GM19239 (cell line): ENCODE results near the gene DEGS2.
"Not testable (repeated sequence)": the region's sequence is repeated elsewhere in the genome, so short reads cannot be mapped to it uniquely, and the experiment has no call there.

Source experiments
- DNase-seq: peaks from one replicate; pipeline ENCODE4 v3.0.0; 2011; ENCODE audit warnings: low spot score; ENCODE audit not compliant: insufficient read length
- FAIRE-seq: peaks from 2 replicates; lab custom pipeline; 2011; peaks lifted over from hg19 to GRCh38; lab: Jason Lieb, UNC

DEGS2 gene

DNA sequence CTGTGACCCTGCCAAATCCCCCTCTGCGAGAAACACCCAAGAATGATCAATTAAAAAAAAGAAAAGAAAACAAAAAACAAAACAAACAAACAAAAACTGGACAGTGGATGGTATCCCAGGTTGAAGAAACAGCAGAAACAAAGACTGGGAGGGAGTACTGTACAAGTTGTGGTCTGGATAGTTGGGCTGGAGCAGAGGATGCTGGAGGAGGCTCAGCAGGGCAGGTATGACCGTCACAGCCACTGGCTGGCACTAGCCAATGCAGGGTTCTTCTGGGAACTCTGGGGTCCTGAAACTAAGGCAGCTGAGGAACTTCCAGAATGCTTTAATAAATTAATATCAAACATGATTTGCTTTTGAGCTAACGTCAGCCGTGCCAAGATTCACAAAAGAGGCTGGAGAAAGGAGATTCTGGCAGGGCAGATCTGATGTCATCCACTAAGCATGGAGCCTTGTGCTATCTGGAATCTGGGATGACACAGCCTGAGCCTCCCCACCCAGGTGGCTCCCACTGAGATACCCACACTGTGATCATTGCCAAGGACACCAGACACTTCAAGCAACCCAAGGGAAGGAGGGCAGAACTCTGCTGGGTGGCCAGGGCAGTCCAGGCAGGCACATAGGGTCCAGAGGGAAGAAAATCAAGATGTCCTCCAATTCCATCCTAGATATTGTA lies 22.6 kb upstream of the DEGS2 start:
- FAIRE-seq, DNase-seq: not testable (repeated sequence)

DNA sequence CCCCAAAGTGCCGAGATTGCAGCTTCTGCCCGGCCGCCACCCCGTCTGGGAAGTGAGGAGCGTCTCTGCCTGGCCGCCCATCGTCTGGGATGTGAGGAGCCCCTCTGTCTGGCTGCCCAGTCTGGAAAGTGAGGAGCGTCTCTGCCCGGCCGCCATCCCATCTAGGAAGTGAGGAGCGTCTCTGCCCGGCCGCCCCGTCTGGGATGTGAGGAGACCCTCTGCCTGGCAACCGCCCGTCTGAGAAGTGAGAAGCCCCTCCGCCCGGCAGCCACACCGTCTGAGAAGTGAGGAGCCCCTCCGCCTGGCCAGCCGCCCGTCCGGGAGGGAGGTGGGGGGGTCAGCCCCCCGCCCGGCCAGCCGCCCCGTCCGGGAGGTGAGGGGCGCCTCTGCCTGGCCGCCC lies 21.2 kb upstream of the DEGS2 start:
- not testable (repeated sequence) for DNase-seq, FAIRE-seq

DNA sequence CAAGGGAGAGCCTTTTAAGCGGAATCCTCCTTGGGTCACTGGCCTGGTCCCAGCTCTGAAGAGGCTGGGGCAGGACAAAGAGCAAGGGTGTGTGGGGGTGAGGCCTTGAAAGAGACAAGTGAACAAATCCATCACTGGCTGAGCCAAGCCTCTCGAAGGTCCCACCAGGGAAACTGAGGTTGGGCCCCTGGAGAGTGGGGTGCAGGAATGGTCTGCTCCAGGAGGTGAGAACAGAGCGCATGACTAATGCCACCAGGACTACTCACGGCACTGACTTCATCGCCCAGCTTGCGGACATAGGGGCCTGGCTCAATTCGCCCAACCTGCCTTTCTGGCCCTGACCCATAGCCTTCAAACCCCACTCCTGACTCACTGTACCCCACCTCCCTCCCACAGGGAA lies 19.2 kb upstream of the DEGS2 start:
- no peak for DNase-seq
- FAIRE-seq: no peak

GRCh38 chr14:100176811-100177327 lies 17.4 kb upstream of the DEGS2 start:
- FAIRE-seq (no peak), DNase-seq (no peak)

GRCh38 chr14:100173353-100173752 lies 13.9 kb upstream of the DEGS2 start:
- DNase-seq (no peak), FAIRE-seq (no peak)

GRCh38 chr14:100172811-100173210 lies 13.4 kb upstream of the DEGS2 start:
- FAIRE-seq (no peak), DNase-seq (no peak)

DNA sequence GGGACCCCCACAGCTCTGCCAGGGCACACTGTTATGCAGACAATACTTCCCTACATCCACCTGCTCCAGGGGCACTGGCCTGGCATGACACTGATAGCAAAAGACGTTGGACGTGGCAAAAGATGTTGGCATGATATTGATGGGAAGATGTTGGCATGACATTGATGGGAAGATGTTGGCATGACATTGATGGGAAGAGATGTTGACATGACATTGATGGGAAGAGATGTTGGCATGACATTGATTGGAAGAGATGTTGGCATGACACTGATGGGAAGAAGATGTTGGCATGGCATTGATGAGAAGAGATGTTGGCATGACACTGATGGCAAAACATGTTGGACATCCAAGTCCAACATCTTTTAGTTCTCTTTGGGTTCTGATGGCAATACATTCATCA lies 11.4 kb upstream of the DEGS2 start:
- FAIRE-seq (no peak), DNase-seq (no peak)

DNA sequence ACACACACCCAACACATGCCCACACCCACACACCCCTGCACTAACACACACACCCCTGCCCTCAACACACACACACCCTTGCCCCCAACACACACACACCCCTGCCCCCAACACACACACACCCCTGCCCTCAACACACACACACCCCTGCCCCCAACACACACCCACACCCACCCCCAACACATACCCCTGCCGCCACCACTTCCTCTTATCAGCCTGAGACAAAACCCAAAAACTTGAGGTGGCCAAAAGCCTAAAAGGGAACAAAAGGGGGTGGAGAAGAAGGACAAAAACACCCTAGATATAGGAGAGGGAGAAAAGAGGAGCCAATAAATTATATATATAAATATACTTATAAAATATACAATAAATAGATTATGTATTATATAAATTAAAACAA lies 9.1 kb upstream of the DEGS2 start:
- DNase-seq: no peak
- no peak for FAIRE-seq

DNA sequence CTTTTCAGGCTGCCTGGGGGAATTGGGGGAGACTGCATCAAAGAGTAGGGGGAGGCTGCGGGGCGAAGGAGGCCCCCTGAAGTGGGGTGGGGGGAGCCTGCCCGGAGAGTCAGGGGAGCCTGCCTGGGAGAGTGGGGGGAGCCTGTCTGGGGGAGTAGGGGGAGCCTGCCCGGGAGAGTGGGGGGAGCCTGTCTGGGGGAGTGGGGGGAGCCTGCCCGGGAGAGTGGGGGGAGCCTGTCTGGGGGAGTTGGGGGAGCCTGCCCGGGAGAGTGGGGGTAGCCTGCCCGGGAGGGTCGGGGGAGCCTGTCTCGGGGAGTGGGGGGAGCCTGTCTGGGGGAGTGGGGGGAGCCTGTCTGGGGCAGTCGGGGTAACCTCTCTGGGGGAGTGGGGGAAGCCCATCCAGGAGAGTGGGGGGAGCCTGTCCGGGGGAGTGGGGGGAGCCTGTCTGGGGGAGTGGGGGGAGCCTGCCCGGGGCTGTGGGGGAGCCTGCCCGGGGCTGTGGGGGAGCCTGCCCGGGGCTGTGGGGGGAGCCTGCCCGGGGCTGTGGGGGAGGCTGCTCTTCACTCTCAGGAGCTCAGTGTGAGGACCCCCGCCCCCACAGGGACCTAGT lies 6.5 kb upstream of the DEGS2 start:
- DNase-seq: no peak
- FAIRE-seq: no peak

DNA sequence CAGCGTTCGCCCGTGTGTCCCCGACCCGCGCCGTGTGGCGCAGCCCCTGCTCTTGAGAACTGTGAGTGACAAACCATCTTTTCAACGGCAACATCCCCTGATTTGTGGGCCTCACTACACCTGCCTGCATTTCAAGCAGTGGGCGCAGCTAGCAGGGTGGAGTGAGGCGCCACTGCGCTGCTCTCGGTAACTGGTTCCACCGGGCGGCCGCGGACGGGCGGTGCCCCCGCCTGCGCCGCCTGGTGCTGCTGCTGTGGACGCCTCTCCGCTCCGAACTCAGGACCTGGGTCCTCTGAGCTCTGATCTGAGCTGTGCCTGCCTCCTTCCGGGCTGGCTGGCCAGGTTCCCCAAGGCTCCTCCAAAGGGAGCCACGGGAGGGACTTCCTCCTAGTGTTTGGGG lies 5.9 kb upstream of the DEGS2 start:
- no peak for DNase-seq

DNA sequence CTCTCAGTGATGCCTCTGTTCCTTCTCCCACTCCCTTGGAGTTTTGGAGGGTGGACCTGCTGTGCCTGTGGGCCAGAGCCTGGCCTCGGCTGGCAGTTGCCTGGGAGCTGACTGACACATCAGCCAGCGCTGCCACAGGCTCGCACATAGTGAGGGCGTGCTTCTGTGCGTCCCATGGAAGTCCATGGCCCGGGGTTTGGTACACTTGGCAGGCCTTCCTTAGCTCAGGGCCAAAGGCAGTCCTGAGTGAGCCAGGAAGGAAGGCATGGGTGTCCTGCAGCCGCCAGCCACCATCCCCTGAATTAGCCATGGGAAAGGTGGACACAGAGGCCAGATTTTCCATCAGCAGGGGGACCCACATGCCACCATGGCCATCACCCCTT lies 1.1 kb upstream of the DEGS2 start:
- DNase-seq: no peak
- FAIRE-seq: no peak

More for the DNA sequence above, 5.9 kb upstream of the DEGS2 start:
- no peak for FAIRE-seq

DNA sequence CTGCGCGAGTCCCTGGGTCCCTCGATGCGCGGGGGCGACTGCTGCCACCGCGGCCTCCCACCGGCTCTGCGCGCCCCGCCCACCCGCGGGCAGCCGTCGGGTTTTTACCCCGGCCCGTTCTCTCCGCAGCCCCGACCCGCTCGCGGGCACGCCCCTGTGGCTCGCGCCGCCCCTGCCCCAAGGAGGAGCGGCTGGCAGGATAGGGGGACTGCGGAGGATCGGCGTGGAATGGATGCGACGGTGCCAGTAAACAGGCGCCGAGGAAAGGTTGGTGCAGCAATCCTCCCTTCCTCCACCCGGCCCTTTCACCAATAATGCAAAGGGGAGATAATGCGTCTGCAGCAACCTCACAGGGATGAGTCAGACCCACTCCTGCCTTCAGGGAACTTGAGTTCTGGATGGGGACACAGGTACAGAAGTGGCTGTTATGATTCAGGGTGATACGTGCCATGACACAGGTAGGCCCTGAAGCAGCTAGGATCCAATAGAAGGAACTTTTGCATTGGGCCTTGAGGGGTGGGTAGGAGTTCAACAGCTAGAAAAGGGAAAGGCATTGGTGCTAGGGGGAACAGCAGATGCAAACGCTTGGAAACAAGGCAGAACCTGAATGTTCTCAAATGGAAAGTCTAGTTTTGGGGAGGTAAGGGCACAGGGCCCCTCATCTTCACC lies 554 bp upstream of the DEGS2 start:
- DNase-seq: no peak
- no peak for FAIRE-seq

DNA sequence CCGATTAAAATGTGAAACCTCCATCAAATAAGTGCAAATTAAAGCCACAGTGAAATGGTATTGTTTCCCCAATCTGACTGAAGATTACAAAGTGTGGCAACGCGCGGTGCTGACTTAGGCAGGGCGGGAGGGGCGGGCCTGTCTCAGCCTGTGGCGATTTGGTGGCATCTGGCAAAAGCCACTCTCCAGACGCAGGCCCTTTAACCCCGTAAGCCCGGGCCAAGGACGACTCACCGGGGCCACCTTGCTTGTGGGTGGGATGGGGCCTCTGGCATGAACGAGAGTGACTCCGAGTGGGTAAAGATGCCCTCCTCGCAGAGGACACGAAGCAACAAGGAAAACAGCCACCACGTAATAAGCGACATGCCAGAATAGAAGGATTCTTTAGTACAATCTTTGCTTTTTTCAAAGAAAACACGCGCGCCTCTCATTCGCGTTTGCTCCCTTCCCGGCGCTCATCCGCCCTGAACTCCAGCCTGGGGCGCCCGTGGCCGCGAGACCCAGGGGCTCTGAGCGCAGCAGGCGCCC lies 815 bp downstream of the DEGS2 start:
- no peak for DNase-seq
- no peak for FAIRE-seq

GRCh38 chr14:100157548-100158232 lies 1.8 kb downstream of the DEGS2 start:
- not testable (repeated sequence) for FAIRE-seq

GRCh38 chr14:100156776-100157175 lies 2.7 kb downstream of the DEGS2 start:
- no peak for DNase-seq
- no peak for FAIRE-seq

More at GRCh38 chr14:100157548-100158232, 1.8 kb downstream of the DEGS2 start:
- DNase-seq: not testable (repeated sequence)

DNA sequence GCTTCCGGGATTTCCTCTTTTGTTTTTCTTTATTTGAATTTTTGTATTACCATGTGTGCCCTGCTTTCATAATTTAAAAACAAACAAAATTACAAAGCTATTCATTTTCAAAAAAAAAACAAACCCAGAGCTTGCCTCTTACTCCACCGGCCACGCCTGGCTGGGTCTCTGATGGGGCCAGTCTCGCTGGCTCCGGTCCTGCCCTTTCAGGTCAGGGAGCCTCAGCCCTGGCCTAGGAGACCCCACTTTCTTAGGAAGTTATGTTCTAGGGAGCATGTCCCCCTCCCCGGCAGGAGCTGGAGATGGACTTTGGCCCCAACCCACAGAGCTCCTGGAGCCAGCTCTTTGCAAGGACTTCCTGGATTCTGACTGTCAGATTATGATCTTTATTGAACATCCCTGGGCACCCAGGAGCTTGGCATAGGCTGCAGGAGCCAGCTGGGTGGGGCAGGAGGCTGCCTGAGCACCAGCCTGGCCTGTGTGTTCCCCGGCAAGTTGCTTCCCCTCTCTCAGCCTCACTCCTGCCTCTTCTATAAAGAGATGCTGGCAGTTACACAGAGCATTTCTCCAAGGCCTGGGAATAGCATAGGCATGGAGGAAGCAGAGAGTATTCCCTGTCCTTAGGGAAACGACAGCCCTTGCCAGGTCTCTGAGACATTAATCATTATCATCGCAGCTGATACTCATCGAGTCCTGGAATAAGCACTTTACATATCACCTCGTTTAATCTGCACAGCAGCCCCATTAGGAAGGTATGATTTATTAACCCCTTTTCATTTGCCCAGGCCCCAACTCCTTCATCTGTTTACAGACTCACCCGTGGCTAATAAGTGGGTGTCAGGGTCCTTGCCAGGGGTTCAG lies 3.5 kb downstream of the DEGS2 start:
- DNase-seq (no peak), FAIRE-seq (no peak)

DNA sequence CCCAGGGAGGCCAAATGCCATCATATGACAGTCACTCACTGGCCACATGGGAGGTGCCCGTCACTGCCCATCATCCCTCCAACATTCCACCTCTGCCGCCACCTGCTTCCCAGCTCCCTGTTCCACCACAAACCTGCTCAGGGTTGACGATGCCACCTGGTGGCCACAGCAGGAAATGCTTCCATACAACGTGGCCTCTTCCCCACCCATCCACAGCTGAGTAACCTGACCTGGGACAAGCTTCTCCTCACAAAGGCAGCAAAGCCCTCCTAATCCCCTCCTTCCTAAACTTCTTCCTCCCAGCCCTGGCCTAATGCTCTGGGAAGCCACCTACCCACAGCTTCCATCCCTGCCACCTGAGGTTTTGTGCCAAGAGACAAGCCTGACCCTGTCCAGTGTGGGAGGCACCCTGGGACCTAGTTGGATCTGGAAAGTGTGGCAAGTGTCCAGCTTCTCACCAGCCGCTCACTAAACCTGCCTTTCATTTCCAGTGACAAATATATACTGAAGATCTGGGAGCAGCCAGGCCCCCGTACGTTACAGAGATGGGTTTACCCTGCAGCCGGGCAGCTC lies 4.3 kb downstream of the DEGS2 start:
- DNase-seq (no peak), FAIRE-seq (no peak)

GRCh38 chr14:100153560-100153959 lies 5.9 kb downstream of the DEGS2 start:
- no peak for FAIRE-seq
- DNase-seq: no peak

GRCh38 chr14:100152091-100152490 lies 7.4 kb downstream of the DEGS2 start:
- DNase-seq: no peak
- no peak for FAIRE-seq
